A549 (cell line): Measurements from ENCODE around the gene XPC.

Experiments used
- BHLHE40 ChIP-seq: IDR thresholded peaks from 2 replicates; pipeline ENCODE4 v1.6.1; 2012; ENCODE audit warnings: low read depth, low read length, inconsistent platforms
- POLR2A ChIP-seq: IDR thresholded peaks from 2 replicates; pipeline ENCODE4 v1.6.1; 2012; ENCODE audit warnings: mild to moderate bottlenecking, low read length

GRCh38 chr3:14126017-14126886, 52.1 kb downstream of the XPC start:
- no peak for TF ChIP-seq BHLHE40
- no peak for TF ChIP-seq POLR2A
